DOHH2 (cell line): ENCODE measurements around the gene RUSC1.

Experiments used
- H3F3A ChIP-seq: fragments of 200-600 bp; sonication (generic), shearing (Covaris generic); 2 replicates; pipeline ENCODE4 v1.6.0; 2016; ENCODE audit warnings: antibody characterized with exemption, mild to moderate bottlenecking; ENCODE audit not compliant: control insufficient read depth, insufficient read depth
- H3K27ac ChIP-seq: fragments of 200-600 bp; sonication (generic); 2 replicates; pipeline ENCODE4 v1.5.1; 2014; ENCODE audit warnings: low read depth, mild to moderate bottlenecking, low read length, moderate library complexity
- H3K27me3 ChIP-seq: fragments of 200-600 bp; sonication (generic); 2 replicates; pipeline ENCODE4 v1.6.1; 2014; ENCODE audit warnings: mild to moderate bottlenecking, low read length, mixed read lengths; ENCODE audit not compliant: control insufficient read depth
- H3K36me3 ChIP-seq: fragments of 200-600 bp; sonication (generic); 2 replicates; pipeline ENCODE4 v1.6.1; 2014; ENCODE audit warnings: mild to moderate bottlenecking, low read length, moderate library complexity, mixed read lengths; ENCODE audit not compliant: control insufficient read depth
- H3K4me1 ChIP-seq: fragments of 200-600 bp; sonication (generic); 2 replicates; pipeline ENCODE4 v1.6.1; 2014; ENCODE audit warnings: mild to moderate bottlenecking, low read length, mixed read lengths; ENCODE audit not compliant: control insufficient read depth
- H3K4me2 ChIP-seq: fragments of 200-600 bp; sonication (generic); 2 replicates; pipeline ENCODE4 v1.6.0; 2014; ENCODE audit warnings: mild to moderate bottlenecking, low read length, moderate library complexity
- H3K4me3 ChIP-seq: fragments of 200-600 bp; sonication (generic); 2 replicates; pipeline ENCODE4 v1.5.1; 2014; ENCODE audit warnings: mild to moderate bottlenecking, low read length, mixed read lengths
- H3K79me2 ChIP-seq: fragments of 200-600 bp; sonication (generic); 2 replicates; pipeline ENCODE4 v1.6.1; 2014; ENCODE audit warnings: mild to moderate bottlenecking, low read length, mixed read lengths; ENCODE audit not compliant: control insufficient read depth
- H3K9me2 ChIP-seq: fragments of 200-600 bp; sonication (generic); replicated peaks from 2 replicates; pipeline ENCODE4 v1.6.1; 2014; ENCODE audit warnings: mild to moderate bottlenecking, low read length, mixed read lengths; ENCODE audit not compliant: control insufficient read depth
- H3K9me3 ChIP-seq: fragments of 200-600 bp; sonication (generic); 2 replicates; pipeline ENCODE4 v1.6.1; 2014; ENCODE audit warnings: antibody characterized with exemption, low read length, mixed read lengths; ENCODE audit not compliant: control insufficient read depth, insufficient read depth
- H4K20me1 ChIP-seq: fragments of 200-600 bp; sonication (generic); 2 replicates; pipeline ENCODE4 v1.6.0; 2014; ENCODE audit warnings: low read depth, mild to moderate bottlenecking, antibody characterized with exemption, low read length, moderate library complexity; ENCODE audit not compliant: control insufficient read depth, insufficient read depth
- EZH2phosphoT487 ChIP-seq: fragments of 200-600 bp; sonication (generic); IDR thresholded peaks from 2 replicates; pipeline ENCODE4 v1.6.1; 2017; ENCODE audit warnings: borderline replicate concordance, mild to moderate bottlenecking, antibody characterized with exemption, low read length, moderate library complexity, mixed read lengths
- TF ChIP-seq, protein P1 (sequence below): fragments of 200-600 bp; sonication (generic); IDR thresholded peaks from one replicate; pipeline ENCODE4 v1.5.1; 2014; ENCODE audit warnings: antibody characterized with exemption, mild to moderate bottlenecking, low read depth, low read length; ENCODE audit not compliant: poor library complexity, severe bottlenecking

RUSC1 gene

DNA sequence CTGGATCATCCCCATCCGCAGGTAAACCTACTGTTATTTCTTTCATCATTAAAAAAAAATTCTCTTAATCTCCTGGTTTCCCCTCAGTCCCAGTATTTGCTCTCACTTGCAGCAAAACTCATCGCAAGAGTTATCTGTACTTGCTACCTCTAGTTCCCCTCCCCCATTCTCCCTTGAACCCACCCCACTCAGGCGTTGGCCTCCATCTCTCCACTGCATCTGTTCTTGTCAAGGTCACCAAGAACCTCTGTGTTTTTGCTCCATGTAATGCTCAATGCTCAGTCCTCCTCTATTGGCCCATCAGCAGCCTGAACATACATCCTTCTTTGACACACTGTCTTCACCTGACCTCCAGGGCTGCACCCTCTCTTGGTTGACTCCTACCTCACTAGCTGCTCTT is 24.0 kb upstream of the RUSC1 start:
- H4K20me1 ChIP-seq = no peaks in the 10 kb centered on the region
- H3K4me1 ChIP-seq = peaks cover 22% of the 10 kb centered on the region
- no peaks in the 10 kb centered on the region for H3K27me3 ChIP-seq
- no peak for TF ChIP-seq EZH2phosphoT487
- TF ChIP-seq, protein P1, sequence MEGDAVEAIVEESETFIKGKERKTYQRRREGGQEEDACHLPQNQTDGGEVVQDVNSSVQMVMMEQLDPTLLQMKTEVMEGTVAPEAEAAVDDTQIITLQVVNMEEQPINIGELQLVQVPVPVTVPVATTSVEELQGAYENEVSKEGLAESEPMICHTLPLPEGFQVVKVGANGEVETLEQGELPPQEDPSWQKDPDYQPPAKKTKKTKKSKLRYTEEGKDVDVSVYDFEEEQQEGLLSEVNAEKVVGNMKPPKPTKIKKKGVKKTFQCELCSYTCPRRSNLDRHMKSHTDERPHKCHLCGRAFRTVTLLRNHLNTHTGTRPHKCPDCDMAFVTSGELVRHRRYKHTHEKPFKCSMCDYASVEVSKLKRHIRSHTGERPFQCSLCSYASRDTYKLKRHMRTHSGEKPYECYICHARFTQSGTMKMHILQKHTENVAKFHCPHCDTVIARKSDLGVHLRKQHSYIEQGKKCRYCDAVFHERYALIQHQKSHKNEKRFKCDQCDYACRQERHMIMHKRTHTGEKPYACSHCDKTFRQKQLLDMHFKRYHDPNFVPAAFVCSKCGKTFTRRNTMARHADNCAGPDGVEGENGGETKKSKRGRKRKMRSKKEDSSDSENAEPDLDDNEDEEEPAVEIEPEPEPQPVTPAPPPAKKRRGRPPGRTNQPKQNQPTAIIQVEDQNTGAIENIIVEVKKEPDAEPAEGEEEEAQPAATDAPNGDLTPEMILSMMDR = no peak
- peak overlapping the region; percentile 74 for H3K4me2 ChIP-seq
- no peaks in the 10 kb centered on the region for H3F3A ChIP-seq
- H3K36me3 ChIP-seq = no peaks in the 10 kb centered on the region
- H3K27ac ChIP-seq = peak overlapping the region; percentile 65
- no peaks in the 10 kb centered on the region for H3K9me3 ChIP-seq
- no peaks in the 10 kb centered on the region for H3K9me2 ChIP-seq
- peak overlapping the region; percentile 54 for H3K4me3 ChIP-seq
- no peaks in the 10 kb centered on the region for H3K79me2 ChIP-seq

DNA sequence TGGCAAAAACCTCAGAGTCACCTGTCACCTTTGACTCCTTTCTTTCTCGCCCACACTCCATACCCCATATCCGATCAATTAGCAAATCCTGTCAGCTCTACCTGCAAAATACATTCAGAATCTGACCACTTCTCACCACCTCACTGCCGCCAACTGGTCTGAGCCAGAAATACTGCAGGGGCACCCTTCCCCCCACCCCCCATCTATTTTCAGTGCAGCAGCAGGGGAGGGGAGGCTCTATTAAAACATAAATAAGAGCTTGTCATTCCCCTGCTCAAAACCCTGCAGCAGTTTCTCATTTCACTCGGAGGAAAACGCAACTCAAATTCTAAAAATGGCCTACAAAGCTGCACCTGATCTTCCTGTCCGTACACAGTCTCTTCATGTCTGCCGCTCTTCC is 23.3 kb upstream of the RUSC1 start:
- H3K79me2 ChIP-seq = no peaks in the 10 kb centered on the region
- H3F3A ChIP-seq = no peaks in the 10 kb centered on the region
- TF ChIP-seq EZH2phosphoT487 = no peak
- TF ChIP-seq, protein P1 = peak; percentile 34
- H3K36me3 ChIP-seq = no peaks in the 10 kb centered on the region
- peak overlapping the region; percentile 54 for H3K4me3 ChIP-seq
- peak overlapping the region; percentile 74 for H3K4me2 ChIP-seq
- no peaks in the 10 kb centered on the region for H3K9me3 ChIP-seq
- H3K27ac ChIP-seq = peak overlapping the region; percentile 65
- H3K27me3 ChIP-seq = no peaks in the 10 kb centered on the region
- H4K20me1 ChIP-seq = no peaks in the 10 kb centered on the region
- H3K9me2 ChIP-seq = no peaks in the 10 kb centered on the region
- H3K4me1 ChIP-seq = peaks cover 22% of the 10 kb centered on the region

DNA sequence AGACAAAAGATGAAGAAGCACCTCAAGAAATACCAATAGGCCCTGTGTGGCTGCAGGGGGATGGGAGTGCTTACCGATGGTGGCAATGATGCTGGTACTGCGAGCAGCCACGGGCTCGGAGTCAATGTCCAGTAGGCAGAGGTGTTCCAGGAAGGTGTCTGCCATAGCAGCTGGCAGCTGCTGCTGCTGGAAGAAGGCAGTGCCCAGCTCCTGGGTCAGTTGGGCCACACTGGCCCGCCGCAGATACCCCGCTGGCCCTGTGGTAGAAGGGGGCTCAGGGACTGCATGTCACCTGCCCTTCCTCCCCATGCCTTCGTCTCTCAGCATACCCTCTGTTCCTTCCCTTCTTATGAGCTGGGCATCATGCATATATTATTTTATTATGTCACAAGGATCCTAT is 20.7 kb upstream of the RUSC1 start:
- Histone ChIP-seq H3K4me3 (no peak overlapping the region), H3K4me2 (no peak overlapping the region), H3K27me3 (no peaks in the 10 kb centered on the region), H3K9me3 (no peaks in the 10 kb centered on the region), H3K79me2 (no peaks in the 10 kb centered on the region), H3K27ac (no peak overlapping the region), H4K20me1 (no peaks in the 10 kb centered on the region), H3F3A (no peaks in the 10 kb centered on the region), H3K4me1 (peaks cover 22% of the 10 kb centered on the region), H3K9me2 (no peaks in the 10 kb centered on the region), H3K36me3 (no peaks in the 10 kb centered on the region)
- TF ChIP-seq EZH2phosphoT487 = no peak
- TF ChIP-seq, protein P1 = no peak
